Measurements from ENCODE around the gene DHX32.
"Not testable (repeated sequence)": the region's sequence is repeated elsewhere in the genome, so short reads cannot be mapped to it uniquely, and the experiment has no call there.

DNA sequence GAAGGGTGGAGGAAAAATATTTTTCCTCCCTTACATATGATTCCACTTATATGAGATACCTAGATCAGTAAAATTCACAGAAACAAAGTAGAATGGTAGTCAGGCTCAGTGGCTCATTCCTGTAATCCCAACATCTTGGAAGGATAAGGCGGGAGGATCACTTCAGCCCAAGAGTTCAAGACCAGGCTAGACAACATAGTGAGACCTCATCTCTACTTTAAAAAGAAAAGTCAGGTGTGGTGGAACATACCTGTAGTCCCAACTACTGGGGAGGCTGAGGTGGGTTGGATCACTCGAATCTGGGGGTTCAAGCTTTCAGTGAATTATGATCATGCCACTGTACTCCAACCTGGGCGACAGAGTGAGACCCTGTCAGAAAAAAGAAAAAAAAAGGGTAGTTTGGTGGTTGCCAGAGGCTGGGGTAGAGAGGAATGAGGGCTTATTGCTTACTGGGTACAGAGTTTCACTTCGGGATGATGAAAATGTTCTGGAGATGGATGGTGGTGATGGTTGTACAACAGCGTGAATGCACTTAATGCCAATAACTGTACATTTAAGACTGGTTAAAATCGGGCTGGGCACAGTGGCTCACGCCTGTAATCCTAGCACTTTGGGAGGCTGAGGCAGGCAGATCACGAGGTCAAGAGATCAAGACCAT, 36.7 kb upstream of the DHX32 start:
- not testable (repeated sequence) for TF ChIP-seq POLR2A (IDR thresholded peaks at IDR 0.05)
- TF ChIP-seq, protein P1, sequence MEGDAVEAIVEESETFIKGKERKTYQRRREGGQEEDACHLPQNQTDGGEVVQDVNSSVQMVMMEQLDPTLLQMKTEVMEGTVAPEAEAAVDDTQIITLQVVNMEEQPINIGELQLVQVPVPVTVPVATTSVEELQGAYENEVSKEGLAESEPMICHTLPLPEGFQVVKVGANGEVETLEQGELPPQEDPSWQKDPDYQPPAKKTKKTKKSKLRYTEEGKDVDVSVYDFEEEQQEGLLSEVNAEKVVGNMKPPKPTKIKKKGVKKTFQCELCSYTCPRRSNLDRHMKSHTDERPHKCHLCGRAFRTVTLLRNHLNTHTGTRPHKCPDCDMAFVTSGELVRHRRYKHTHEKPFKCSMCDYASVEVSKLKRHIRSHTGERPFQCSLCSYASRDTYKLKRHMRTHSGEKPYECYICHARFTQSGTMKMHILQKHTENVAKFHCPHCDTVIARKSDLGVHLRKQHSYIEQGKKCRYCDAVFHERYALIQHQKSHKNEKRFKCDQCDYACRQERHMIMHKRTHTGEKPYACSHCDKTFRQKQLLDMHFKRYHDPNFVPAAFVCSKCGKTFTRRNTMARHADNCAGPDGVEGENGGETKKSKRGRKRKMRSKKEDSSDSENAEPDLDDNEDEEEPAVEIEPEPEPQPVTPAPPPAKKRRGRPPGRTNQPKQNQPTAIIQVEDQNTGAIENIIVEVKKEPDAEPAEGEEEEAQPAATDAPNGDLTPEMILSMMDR (IDR thresholded peaks at IDR 0.05 in 4 of 5, conservative IDR thresholded peaks at IDR 0.05 in 1 of 5), result not testable (repeated sequence)

All from gastrocnemius medialis (tissue), 4 donors.